KMS-11 (cell line): ENCODE results near the gene UBE2O.

Experiments used
- H2AFZ ChIP-seq: fragments of 200-600 bp; sonication (generic); 2 replicates; pipeline ENCODE4 v1.6.1; 2016; ENCODE audit warnings: antibody characterized with exemption, mixed run types, low read depth
- H3K27ac ChIP-seq: fragments of 200-600 bp; sonication (generic); 2 replicates; pipeline ENCODE4 v1.6.1; 2016; ENCODE audit warnings: mild to moderate bottlenecking, mixed run types
- H3K27me3 ChIP-seq: fragments of 200-600 bp; sonication (generic); 2 replicates; pipeline ENCODE4 v1.6.1; 2017; ENCODE audit warnings: mild to moderate bottlenecking, low read depth, mixed run types, moderate library complexity; ENCODE audit not compliant: insufficient read depth
- H3K36me3 ChIP-seq: fragments of 200-600 bp; sonication (generic); 2 replicates; pipeline ENCODE4 v1.6.1; 2017; ENCODE audit warnings: mild to moderate bottlenecking, mixed run types; ENCODE audit not compliant: insufficient read depth
- H3K4me1 ChIP-seq: fragments of 200-600 bp; sonication (generic); 2 replicates; pipeline ENCODE4 v1.6.1; 2016; ENCODE audit warnings: mild to moderate bottlenecking, low read depth, mixed run types; ENCODE audit not compliant: poor library complexity, severe bottlenecking
- H3K4me2 ChIP-seq: fragments of 200-600 bp; sonication (generic); 2 replicates; pipeline ENCODE4 v1.7.0; 2016; ENCODE audit warnings: mild to moderate bottlenecking, mixed run types
- H3K4me3 ChIP-seq: fragments of 200-600 bp; sonication (generic); IDR thresholded peaks from 2 replicates; pipeline ENCODE4 v1.6.1; 2017; ENCODE audit warnings: low read depth, low read length, mixed read lengths; ENCODE audit not compliant: insufficient read depth
- H3K79me2 ChIP-seq: fragments of 200-600 bp; sonication (generic); 2 replicates; pipeline ENCODE4 v1.6.1; 2016; ENCODE audit warnings: low read depth, mixed run types; ENCODE audit not compliant: insufficient read depth
- H3K9ac ChIP-seq: fragments of 200-600 bp; sonication (generic); 2 replicates; pipeline ENCODE4 v1.6.1; 2016; ENCODE audit warnings: mild to moderate bottlenecking, mixed run types
- H4K20me1 ChIP-seq: fragments of 200-600 bp; sonication (generic); 2 replicates; pipeline ENCODE4 v1.6.1; 2016; ENCODE audit warnings: mild to moderate bottlenecking, mixed run types; ENCODE audit not compliant: insufficient read depth
- CTCF ChIP-seq: fragments of 200-600 bp; sonication (generic); conservative IDR thresholded peaks from 2 replicates; pipeline ENCODE4 v1.6.1; 2017; ENCODE audit warnings: low read depth, mild to moderate bottlenecking, antibody characterized with exemption, low read length, moderate library complexity, mixed read lengths

The UBE2O gene

GRCh38 chr17:76477576-76477975 lies 24.6 kb upstream of the UBE2O start:
- no peak overlapping the region for H3K27ac ChIP-seq
- no peak overlapping the region for H3K9ac ChIP-seq
- no peaks in the 10 kb centered on the region for H3K36me3 ChIP-seq
- H3K4me1 ChIP-seq, result peaks cover 24% of the 10 kb centered on the region
- H3K27me3 ChIP-seq, result no peaks in the 10 kb centered on the region
- TF ChIP-seq CTCF, result no peak
- H3K4me3 ChIP-seq, result no peak overlapping the region
- no peaks in the 10 kb centered on the region for H3K79me2 ChIP-seq
- no peak overlapping the region for H2AFZ ChIP-seq
- no peaks in the 10 kb centered on the region for H4K20me1 ChIP-seq
- no peak overlapping the region for H3K4me2 ChIP-seq

GRCh38 chr17:76476736-76477135 lies 23.8 kb upstream of the UBE2O start:
- Histone ChIP-seq H3K79me2 (no peaks in the 10 kb centered on the region), H3K4me1 (peaks cover 16% of the 10 kb centered on the region), H3K4me3 (no peak overlapping the region), H3K27me3 (no peaks in the 10 kb centered on the region), H3K27ac (no peak overlapping the region), H2AFZ (no peak overlapping the region), H3K9ac (no peak overlapping the region), H3K36me3 (no peaks in the 10 kb centered on the region), H4K20me1 (no peaks in the 10 kb centered on the region), H3K4me2 (no peak overlapping the region)
- TF ChIP-seq CTCF, result no peak

- no peaks in the 10 kb centered on the region for H3K27me3 ChIP-seq
- no peak for TF ChIP-seq CTCF
- H3K4me2 ChIP-seq, result no peak overlapping the region
- H3K4me1 ChIP-seq, result peaks cover 2% of the 10 kb centered on the region
- H2AFZ ChIP-seq, result no peak overlapping the region
- H3K79me2 ChIP-seq, result no peaks in the 10 kb centered on the region
- H4K20me1 ChIP-seq, result no peaks in the 10 kb centered on the region
- H3K27ac ChIP-seq, result no peak overlapping the region
- H3K9ac ChIP-seq, result no peak overlapping the region
- no peak overlapping the region for H3K4me3 ChIP-seq
- H3K36me3 ChIP-seq, result no peaks in the 10 kb centered on the region
These were observed 22.4 kb upstream of the UBE2O start for GRCh38 chr17:76475302-76475701.

- Histone ChIP-seq H3K79me2 (no peaks in the 10 kb centered on the region), H3K27ac (no peak overlapping the region), H3K27me3 (no peaks in the 10 kb centered on the region), H3K4me2 (no peak overlapping the region), H3K9ac (no peak overlapping the region), H2AFZ (no peak overlapping the region), H4K20me1 (no peaks in the 10 kb centered on the region), H3K4me1 (no peaks in the 10 kb centered on the region), H3K4me3 (no peak overlapping the region), H3K36me3 (no peaks in the 10 kb centered on the region)
- no peak for TF ChIP-seq CTCF
These were observed 21.9 kb upstream of the UBE2O start for GRCh38 chr17:76474894-76475293.
